Ureter (tissue), 1 donor: ENCODE data around the gene HOXB4. TPM values are rescaled to one million over a fixed set of nuclear protein-coding genes. Genes with fewer than 3 reads are reported as not detected.
A peak's percentile ranks its signal among the peaks of the same experiment; 100 is the strongest.

ENCODE experiments used
- DNase-seq: peaks from one replicate; pipeline ENCODE4 v3.0.0-alpha.2; 2020; ENCODE audit warnings: low spot score
- total RNA-seq: library from RNA; stranded (reverse); gene quantifications from one replicate; pipeline ENCODE4 v1.2.4, GENCODE V29; 2023
- donor health status: DM: yes; HTN: yes; CAD: no.

The HOXB4 gene
- total RNA-seq, 1 donor from 2014 or later: 28.7 TPM

DNA sequence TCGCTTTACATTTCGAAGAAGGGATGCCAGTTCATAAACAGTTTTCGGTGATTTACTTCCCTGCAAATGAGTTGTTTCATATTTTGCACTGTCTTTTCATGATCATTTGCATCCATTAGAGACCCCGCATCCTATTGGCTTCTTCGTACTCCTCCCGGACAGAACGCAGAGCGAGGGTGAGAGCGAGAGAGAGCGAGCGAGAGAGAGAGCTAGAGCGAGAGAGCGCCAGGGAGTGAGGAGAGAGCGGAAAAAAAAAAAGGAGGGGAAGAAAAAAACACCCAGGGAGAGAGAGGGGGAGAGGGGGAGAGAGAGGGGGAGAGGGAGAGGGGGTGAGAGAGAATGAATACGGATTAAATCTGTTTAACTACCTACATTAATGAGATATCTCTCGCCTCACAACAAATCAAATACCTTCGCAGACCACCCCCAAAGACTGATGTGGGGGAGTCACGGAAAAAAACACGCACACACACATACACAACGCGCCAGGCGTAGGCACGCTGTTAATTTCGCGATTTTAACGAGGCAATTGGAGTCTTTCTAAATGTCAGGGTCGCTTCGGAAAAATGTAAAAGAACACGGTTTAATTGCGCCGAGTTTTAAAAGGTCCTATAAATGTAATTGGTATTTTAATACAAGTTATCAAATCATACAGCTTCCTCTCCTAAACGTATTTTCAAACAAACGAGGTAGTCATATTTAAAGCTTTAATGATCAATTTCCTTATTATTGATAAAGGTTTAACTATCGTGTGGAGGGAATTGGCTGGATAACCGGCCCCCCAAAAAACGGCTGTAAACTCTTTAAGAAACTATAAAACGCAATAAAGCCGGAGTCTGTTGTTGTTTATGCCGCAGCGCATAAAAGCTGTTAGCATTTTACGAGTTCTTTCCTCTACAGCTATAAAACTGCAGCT lies 37.2 kb upstream of the HOXB4 start, which contains the start of gene HOXB8:
Gene HOXB8 (minus strand): TSS at position 246 of the 916 bp plus-strand sequence. CDS start 588 bp downstream, outside the sequence.
- no peak for DNase-seq

DNA sequence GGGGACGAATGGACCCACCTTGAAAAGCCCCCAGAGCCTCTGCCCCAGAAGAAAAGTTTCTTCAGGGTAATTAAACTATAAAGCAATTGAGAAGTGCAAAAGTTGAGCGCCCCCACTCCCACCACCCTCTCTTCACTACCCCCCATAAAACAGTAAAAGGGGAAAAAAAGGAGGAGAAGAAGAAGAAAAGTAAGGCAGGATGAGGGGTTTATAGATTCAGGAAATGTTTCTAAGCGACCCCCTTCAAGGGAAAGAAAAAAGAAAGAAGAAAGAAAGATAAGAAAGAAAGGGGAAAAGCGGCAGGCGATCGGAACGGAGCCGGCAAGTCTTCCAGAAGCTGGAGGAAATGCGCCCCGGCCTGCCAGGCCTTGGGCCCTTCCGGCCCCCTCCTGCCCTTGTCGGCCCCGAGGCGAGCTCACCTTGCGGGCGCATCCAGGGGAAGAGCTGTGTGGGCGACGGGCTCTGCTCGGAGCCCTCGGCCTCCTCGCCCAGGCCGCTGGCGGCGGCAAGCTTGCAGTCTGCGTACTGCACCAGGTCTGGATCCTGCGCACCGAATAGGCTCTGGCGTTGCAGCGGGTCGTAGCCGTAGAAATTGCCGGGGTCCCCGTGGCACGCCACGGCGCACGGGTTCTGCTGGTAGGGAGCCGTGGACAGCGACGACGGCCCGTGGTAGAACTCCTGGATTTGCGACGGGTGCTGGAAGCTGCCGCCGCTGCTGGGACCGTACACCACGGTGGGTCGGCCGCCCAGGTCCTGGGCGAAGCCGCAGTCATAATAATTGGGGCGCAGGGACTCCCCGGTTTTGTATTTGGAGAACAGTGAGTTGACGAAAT lies 35.9 kb upstream of the HOXB4 start:
- DNase-seq: no peak

GRCh38 chr17:48612854-48613691 lies 34.9 kb upstream of the HOXB4 start:
- DNase-seq: no peak

DNA sequence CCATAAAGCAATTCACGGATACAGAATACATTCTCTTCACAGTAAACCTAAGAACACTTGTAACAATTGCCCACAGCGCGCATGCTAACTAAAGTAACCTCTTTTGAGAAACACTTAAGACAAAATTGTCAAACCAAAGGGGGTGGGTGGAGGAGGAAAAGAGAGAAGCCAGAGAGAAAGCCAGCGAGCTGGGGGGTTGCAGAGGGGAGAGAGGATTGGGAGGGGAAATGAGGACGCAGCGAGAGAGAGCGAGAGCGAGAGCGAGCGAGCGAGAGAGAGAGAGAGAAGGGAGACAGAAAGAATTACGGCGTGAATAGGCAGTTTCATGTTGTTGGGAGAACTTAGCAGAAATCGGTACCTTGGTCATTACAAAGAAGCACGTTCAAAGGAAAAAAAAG lies 34.3 kb upstream of the HOXB4 start:
- no peak for DNase-seq

DNA sequence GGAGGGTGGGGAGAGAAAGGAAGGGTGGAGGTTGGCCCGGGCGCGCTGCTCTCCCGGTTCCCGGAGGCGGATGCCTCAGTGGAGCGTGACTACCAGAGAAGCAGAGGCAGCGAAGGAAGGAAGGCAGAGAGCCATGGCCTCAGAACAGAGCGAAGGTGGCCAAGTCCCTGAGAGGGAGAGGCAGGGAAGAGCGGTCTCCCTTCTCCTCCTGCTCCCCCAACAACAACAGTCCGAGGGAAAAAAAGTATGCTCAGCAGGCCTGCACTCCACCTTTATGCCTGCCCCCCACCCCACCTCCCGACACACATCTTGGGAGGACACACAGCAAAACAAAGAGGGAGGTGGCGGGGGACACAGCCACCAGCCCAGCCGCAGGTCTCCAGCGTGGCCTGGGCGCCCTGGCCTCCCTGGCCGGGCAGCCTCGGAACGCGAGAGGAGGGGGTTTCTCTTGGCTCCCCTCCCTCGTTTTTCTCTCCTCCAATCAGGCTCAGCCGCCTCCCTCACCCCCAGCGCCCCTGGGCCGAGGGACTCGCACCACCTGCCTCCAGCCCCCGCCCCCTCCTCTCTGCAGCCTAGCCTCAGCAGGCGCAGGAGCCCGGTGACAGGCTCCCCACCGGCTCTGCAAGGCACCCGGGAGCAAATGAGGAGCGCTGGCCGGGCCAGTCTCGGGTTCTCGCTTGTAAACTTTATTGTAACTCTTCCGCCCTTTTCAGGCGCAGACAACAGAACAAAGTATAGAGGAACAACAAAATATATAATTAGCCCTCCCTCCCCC lies 33.7 kb upstream of the HOXB4 start:
- no peak for DNase-seq

- no peak for DNase-seq
Measured at GRCh38 chr17:48611213-48611612, 33.1 kb upstream of the HOXB4 start.

GRCh38 chr17:48610282-48611211 lies 32.4 kb upstream of the HOXB4 start, which contains the start of gene HOXB7:
Gene HOXB7 (minus strand): TSS chr17:48611017. CDS start chr17:48610918, 99 bp downstream.
- peak; percentile 82 for DNase-seq

DNA sequence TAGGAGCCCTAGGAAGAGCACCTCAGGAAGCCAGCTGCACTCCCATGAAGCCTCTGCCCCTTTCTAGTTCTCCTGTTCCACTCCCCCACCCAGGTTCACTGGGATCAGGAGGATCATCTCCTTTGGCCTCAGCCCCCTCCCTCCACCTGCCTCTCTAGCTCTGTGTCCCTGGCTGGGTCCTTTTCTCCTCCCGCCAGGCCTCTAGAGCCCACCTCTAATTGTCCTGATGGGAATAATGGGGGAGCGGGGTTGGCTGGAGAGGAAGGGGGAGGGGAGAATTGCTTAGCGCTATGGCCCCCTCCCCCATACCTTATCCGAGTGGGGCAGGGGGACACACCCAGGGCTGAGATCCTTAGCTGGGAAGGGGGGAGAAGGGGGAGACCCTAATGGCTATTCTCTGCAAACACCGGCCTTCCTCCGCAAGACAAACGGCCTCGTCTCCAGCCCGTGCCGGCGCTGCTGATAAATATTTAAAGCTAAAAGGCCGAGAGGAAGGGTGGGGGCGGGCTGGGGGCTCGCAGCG lies 31.7 kb upstream of the HOXB4 start:
- DNase-seq: no peak

- no peak for DNase-seq
Measured at GRCh38 chr17:48609033-48609432, 30.9 kb upstream of the HOXB4 start.

DNA sequence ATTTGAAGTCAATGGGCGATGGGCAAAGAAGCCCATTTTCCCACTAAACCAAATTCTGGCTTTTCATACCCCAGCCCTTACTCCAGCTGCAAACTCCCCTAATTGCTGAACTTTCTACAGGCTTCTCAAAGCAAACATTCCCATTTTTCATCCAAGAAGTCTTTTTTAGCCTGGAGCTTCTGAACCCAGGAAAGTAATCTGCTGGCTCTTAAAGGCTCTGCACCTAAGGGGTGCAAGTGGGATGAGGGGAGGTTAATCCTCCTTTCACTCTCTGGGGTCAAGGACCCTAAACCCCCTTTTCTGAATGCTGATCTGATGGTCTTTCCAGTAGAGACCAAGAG lies 30.3 kb upstream of the HOXB4 start:
- no peak for DNase-seq

GRCh38 chr17:48606892-48607614 lies 28.9 kb upstream of the HOXB4 start:
- no peak for DNase-seq

- DNase-seq: no peak
Measured at GRCh38 chr17:48605991-48606891, 28.1 kb upstream of the HOXB4 start.

GRCh38 chr17:48605409-48605919 lies 27.3 kb upstream of the HOXB4 start:
- DNase-seq: no peak

DNA sequence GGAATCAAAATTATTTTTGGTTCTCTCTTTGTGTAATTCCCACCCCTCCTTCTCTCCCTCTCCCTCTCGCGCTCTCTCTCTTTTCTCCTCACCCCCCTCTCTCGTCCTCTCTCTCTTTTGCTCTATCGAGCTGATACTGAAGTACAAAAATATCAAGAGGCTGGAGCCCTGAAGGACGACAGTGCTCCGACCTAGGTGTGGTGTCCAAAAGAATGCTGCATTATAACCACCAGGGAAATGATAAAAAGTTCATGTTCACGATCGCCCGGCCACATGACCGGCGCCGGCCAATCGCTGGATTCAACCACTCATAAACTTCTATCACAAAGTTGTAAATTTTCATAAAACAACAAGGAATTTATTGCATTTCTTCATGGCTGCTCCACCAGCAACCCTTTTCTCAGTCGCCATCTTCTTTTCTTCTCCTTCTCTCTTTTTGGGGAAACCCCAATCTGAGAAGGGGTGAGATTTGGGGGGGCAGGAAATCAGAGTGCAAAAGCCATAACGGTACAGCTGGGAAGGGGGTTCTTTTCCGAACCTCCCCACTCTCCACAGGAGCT lies 26.7 kb upstream of the HOXB4 start, which contains the start of gene HOXB6:
Gene HOXB6 (minus strand): TSS at position 217 of the 560 bp plus-strand sequence. CDS start 6,836 bp downstream, outside the sequence.
- DNase-seq: no peak

- no peak for DNase-seq
Measured at GRCh38 chr17:48603959-48604769, 26.0 kb upstream of the HOXB4 start.
